ENCODE measurements around the gene ELK1.

Gene ELK1

DNA sequence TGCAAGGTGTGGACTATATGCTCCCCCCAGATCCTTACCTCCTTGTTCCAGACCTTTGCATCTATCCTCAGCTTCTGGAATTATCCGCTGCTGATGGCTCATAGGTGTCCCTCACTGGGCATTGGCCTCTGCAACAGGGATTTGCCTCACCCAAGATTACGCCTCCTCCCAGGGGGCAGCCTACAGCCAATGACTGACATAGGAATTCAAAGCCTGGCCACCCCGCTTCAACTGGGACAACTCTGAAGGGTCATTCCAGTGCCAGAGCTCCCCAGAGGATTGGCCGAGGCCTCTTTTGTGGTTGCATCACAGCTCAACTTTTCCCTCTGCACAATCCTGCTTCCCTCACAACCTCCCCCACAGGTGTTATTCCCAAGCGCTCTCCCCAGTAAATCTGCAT lies 35.7 kb downstream of the ELK1 start:
- TF ChIP-seq, protein P1, sequence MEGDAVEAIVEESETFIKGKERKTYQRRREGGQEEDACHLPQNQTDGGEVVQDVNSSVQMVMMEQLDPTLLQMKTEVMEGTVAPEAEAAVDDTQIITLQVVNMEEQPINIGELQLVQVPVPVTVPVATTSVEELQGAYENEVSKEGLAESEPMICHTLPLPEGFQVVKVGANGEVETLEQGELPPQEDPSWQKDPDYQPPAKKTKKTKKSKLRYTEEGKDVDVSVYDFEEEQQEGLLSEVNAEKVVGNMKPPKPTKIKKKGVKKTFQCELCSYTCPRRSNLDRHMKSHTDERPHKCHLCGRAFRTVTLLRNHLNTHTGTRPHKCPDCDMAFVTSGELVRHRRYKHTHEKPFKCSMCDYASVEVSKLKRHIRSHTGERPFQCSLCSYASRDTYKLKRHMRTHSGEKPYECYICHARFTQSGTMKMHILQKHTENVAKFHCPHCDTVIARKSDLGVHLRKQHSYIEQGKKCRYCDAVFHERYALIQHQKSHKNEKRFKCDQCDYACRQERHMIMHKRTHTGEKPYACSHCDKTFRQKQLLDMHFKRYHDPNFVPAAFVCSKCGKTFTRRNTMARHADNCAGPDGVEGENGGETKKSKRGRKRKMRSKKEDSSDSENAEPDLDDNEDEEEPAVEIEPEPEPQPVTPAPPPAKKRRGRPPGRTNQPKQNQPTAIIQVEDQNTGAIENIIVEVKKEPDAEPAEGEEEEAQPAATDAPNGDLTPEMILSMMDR (IDR thresholded peaks at IDR 0.05; ENCODE audit: borderline replicate concordance, control extremely low read depth, extremely low read depth, insufficient read depth, missing control alignments): no peak
- in situ Hi-C loops (cut with MboI; ENCODE audit: low sequenced_read_pairs, unreplicated experiment): no loop called here
- no peak for DNase-seq (ENCODE audit: low spot score)

DNA sequence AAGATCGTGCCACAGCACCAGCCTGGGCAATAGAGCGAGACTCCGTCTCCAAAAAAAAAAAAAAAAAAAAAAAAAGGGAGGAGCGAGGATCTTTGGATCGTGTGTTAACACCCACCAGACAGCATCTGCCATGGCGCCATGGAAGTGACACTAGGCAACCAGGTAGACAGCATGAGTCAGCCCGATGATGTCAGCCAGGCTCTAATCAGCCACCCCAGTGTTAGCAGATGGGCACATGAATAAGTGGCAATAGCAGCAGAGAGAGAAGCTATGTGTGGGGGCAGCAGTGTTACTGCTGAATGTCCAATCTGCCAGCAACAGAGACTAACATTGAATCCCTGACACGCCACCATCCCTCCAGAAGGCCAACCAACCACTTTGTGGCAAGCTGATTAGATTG lies 37.3 kb downstream of the ELK1 start:
- no peak for DNase-seq (ENCODE audit: low spot score)
- TF ChIP-seq, protein P1 (IDR thresholded peaks at IDR 0.05; ENCODE audit: borderline replicate concordance, control extremely low read depth, extremely low read depth, insufficient read depth, missing control alignments): no peak
- in situ Hi-C loops (cut with MboI; ENCODE audit: low sequenced_read_pairs, unreplicated experiment): no loop called here

DNA sequence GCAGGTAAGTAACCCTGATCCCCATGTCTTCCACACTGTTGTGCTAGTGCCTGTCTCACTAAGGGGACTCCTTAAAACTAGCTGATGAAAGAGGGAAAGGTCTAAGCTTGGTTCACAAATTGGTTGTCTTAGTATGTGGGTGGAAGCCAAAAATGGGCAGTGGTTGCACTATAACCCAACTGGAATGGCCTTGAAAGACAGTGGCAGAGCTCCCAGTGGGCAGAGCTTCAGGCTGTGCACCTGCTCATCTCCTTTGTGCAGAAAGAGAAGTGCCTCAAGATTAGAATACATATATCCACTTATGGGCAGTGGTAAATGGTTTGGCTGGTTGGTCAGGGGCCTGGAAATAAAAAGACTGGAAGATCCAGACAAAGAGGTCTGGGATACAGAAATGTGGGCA lies 37.9 kb downstream of the ELK1 start:
- TF ChIP-seq, protein P1 (IDR thresholded peaks at IDR 0.05; ENCODE audit: borderline replicate concordance, control extremely low read depth, extremely low read depth, insufficient read depth, missing control alignments): no peak
- no peak for DNase-seq (ENCODE audit: low spot score)
- in situ Hi-C loops (cut with MboI; ENCODE audit: low sequenced_read_pairs, unreplicated experiment): no loop called here

DNA sequence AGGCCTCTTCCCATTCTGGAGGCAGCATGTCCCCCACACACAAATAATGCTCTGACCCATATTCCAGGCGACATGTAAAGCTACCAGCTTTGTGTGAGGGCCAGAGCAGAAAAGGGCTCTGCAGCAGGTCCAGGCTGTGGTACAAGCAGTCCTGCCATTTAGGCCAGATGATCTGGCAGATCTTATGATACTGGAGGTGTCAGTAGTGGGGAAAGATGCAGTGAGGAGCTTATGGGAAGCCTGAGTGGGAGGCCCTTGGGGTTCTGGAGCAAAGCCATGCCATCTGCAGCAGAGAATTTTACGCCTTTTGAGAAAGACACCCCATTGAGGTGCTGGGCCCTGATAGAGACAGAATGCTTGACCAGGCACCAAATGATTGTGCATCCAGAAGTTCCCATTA lies 38.4 kb downstream of the ELK1 start:
- DNase-seq (ENCODE audit: low spot score): no peak
- in situ Hi-C loops (cut with MboI; ENCODE audit: low sequenced_read_pairs, unreplicated experiment): no loop called here
- TF ChIP-seq, protein P1 (IDR thresholded peaks at IDR 0.05; ENCODE audit: borderline replicate concordance, control extremely low read depth, extremely low read depth, insufficient read depth, missing control alignments): no peak

DNA sequence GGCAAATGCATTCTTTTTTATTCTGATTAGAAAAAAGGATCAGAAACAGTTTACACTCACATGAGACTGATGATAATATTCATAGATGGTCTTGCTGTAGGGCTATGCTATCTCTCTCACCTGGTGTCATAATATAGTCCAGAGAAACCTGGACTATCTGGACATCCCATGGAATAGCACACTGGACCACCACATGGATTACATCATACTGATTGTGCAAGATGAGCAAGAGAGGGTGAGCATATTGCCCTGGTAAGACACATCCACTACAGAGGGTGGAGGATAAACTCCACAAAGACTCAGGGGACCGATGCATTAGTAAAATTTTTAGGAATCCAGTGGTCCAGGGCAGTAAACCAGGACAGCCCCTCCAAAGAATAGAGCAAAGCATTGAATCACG lies 38.9 kb downstream of the ELK1 start:
- no peak for DNase-seq (ENCODE audit: low spot score)
- in situ Hi-C loops (cut with MboI; ENCODE audit: low sequenced_read_pairs, unreplicated experiment): no loop called here
- TF ChIP-seq, protein P1 (IDR thresholded peaks at IDR 0.05; ENCODE audit: borderline replicate concordance, control extremely low read depth, extremely low read depth, insufficient read depth, missing control alignments): no peak

DNA sequence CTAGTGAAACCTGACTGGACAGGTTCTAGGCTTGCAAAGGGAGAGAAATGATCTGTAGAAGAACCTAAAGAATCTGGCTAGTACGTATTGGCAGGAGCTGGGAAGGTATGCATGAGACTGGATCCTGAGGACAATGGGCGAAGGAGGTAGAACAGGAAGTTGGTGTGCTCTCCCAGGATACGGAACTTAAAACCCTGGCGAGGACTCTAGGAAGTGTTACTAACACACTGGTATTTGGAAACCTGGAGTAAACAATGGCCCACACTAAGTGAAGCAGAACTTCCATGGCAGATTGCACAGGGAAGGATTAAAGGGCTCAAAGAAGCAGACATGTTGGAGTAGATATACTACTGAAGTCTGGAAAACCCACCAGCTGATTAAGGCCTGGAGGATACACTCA lies 39.9 kb downstream of the ELK1 start:
- TF ChIP-seq, protein P1 (IDR thresholded peaks at IDR 0.05; ENCODE audit: borderline replicate concordance, control extremely low read depth, extremely low read depth, insufficient read depth, missing control alignments): no peak
- in situ Hi-C loops (cut with MboI; ENCODE audit: low sequenced_read_pairs, unreplicated experiment): no loop called here
- no peak for DNase-seq (ENCODE audit: low spot score)

Data from GM13976 (cell line).